Mucosa of descending colon (tissue), 3 donors: ENCODE data around the gene NCAPH2. TPM values are rescaled to one million over a fixed set of nuclear protein-coding genes. Genes with fewer than 3 reads are reported as not detected.

Experiments
- ATAC-seq: fragments of 200-7000 bp; cut with Tn5 transposase; one replicate; pipeline ENCODE4 v1.9.1; 2020; ENCODE audit warnings: mild to moderate bottlenecking, moderate library complexity
- DNase-seq, 3 donors: peaks; one replicate each; pipeline ENCODE4 v3.0.0-alpha.2; 2020
- H3K36me3 ChIP-seq: fragments of 200-600 bp; one replicate; pipeline ENCODE4 v1.8.0; 2021; ENCODE audit warnings: low read depth, mild to moderate bottlenecking
- H3K4me1 ChIP-seq: fragments of 200-600 bp; one replicate; pipeline ENCODE4 v1.8.0; 2021; ENCODE audit warnings: low read depth, mild to moderate bottlenecking
- H3K4me3 ChIP-seq: fragments of 200-600 bp; one replicate; pipeline ENCODE4 v1.8.0; 2021; ENCODE audit warnings: mild to moderate bottlenecking
- H3K9me3 ChIP-seq: fragments of 200-600 bp; one replicate; pipeline ENCODE4 v1.8.0; 2021; ENCODE audit warnings: mild to moderate bottlenecking
- intact Hi-C, 2 donors: fragments of 100-400 bp; cut with DNase I in 1 of 2; cut with micrococcal nuclease in 1 of 2; formaldehyde crosslinking; loops; one replicate each; pipeline versions ENCODE4 v1.11.0 to v1.11.1; 2022; cut with DNase I, micrococcal nuclease
- long read RNA-seq, 2 donors: library from polyadenylated mRNA; unstranded; transcript quantifications; one replicate each; pipeline ENCODE4 v2.0.0, GENCODE V29; 2019 to 2021
- total RNA-seq, 3 donors: library from RNA; stranded (reverse); fragmentation: NEBNext Ultra II Directional in 2 of 3; extraction: Animal tissue kit (Norgen Biotek cat#: 25700) in 2 of 3; gene quantifications; one replicate each; pipeline versions ENCODE4 v1.2.1 to v1.2.4, GENCODE V29; 2021 to 2023
- TF ChIP-seq, protein P1 (sequence below): fragments of 200-600 bp; IDR thresholded peaks from one replicate; pipeline ENCODE4 v1.8.0; 2022; ENCODE audit warnings: antibody characterized with exemption, mild to moderate bottlenecking
- donor health status: DM: no; HTN: no; CAD: no; lungs with moderate emphysema.
- donor health status: DM: no; HTN: no; CAD: no.
- donor health status: DM: no; HTN: yes; CAD: no.

The NCAPH2 gene
- 10 to 100 TPM; 32.1 to 41.2 (median 34.0) TPM for total RNA-seq
- long read RNA-seq, donor 1, transcript NCAPH2-205 (20 exons, 2,037 nt): major isoform, 42 of 62 reads
- long read RNA-seq, donor 1, partial matches to known transcripts: 6 of 62 reads
- long read RNA-seq, donor 1, other reads (novel, unspliced or antisense): 10 of 62 reads
- long read RNA-seq, donor 2, transcript NCAPH2-205 (20 exons, 2,037 nt): major isoform, 13 of 23 reads
- long read RNA-seq, donor 2, partial matches to known transcripts: 6 of 23 reads
- long read RNA-seq, donor 2, other reads (novel, unspliced or antisense): 2 of 23 reads

DNA sequence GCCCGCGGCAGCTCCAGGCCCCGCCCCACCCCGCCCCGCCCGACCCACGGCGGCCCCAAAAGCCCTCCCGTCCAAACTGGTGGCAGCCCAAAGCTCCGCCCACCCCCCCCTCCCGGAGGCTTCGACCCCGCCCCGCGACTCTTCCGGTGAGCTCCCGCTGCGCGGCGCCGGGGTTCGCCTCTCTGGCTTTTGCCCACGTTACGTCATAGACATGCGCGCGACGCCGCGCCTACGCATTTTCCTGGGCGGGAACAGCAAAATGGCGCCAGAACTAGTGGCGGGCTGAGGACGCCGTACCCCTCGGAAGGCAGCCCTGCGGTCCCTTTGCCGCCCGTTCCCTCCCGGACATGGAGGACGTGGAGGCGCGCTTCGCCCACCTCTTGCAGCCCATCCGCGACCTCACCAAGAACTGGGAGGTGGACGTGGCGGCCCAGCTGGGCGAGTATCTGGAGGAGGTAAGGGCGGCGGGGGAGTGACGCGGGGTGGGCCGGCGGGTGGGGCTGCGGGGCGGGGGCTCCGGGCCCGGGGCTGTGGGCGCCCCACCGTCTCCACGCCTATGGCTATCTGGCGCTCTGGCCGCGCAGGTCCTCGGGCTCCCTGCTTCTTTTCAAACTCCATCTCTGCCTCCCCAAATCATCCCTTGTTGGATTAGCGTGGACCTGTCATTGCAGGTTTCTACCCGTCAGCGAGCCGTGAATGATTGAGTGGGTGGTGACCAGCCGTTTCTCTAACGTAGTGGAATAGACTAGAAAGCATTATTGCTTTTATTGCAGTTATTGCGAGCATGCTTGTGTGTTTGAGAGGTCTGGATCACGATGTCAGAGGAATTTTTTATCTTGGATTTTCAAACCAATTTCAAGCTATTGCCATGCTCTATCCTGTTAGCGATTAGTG lies at the start of gene NCAPH2:
Gene NCAPH2, plus strand, starts transcription at position 234 of the 894 bp plus-strand sequence. Its CDS starts 114 bp downstream, at position 348.
- H3K9me3 ChIP-seq: no peaks in the 10 kb centered on the region
- H3K36me3 ChIP-seq: peaks cover 6% of the 10 kb centered on the region
- DNase-seq: peak; percentile 98
- peaks cover 19% of the 10 kb centered on the region for H3K4me1 ChIP-seq
- TF ChIP-seq, protein P1, sequence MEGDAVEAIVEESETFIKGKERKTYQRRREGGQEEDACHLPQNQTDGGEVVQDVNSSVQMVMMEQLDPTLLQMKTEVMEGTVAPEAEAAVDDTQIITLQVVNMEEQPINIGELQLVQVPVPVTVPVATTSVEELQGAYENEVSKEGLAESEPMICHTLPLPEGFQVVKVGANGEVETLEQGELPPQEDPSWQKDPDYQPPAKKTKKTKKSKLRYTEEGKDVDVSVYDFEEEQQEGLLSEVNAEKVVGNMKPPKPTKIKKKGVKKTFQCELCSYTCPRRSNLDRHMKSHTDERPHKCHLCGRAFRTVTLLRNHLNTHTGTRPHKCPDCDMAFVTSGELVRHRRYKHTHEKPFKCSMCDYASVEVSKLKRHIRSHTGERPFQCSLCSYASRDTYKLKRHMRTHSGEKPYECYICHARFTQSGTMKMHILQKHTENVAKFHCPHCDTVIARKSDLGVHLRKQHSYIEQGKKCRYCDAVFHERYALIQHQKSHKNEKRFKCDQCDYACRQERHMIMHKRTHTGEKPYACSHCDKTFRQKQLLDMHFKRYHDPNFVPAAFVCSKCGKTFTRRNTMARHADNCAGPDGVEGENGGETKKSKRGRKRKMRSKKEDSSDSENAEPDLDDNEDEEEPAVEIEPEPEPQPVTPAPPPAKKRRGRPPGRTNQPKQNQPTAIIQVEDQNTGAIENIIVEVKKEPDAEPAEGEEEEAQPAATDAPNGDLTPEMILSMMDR: no peak
- intact Hi-C loops: no loop called here
- ATAC-seq: peak; percentile 87
- peak within 1 kb of the TSS; percentile 46 for H3K4me3 ChIP-seq

DNA sequence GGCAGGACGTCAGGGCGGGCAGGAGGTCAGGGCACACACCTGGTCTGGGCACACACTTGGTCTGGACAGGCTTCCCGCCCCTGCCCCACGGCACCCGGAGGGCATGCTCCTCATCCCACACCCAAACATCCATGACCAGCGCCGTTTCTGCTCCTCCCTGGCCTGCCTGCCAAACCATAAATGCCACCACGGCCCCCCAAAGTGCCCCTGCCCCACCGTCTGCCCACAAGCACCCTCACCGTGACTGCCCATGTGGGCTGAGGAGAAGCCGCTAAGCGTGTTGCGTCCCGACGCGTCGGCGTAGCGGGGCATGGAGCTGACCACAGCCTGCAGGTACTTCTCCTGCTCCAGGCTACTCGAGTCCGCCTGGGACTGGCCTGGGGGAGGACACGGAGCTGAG lies 49.0 kb upstream of the NCAPH2 start:
- Histone ChIP-seq H3K36me3 (peaks cover 17% of the 10 kb centered on the region), H3K9me3 (no peaks in the 10 kb centered on the region), H3K4me1 (peaks cover 4% of the 10 kb centered on the region), H3K4me3 (no peak overlapping the region)
- intact Hi-C loops: no loop called here
- TF ChIP-seq, protein P1: no peak
- ATAC-seq (no peak), DNase-seq (no peak)

DNA sequence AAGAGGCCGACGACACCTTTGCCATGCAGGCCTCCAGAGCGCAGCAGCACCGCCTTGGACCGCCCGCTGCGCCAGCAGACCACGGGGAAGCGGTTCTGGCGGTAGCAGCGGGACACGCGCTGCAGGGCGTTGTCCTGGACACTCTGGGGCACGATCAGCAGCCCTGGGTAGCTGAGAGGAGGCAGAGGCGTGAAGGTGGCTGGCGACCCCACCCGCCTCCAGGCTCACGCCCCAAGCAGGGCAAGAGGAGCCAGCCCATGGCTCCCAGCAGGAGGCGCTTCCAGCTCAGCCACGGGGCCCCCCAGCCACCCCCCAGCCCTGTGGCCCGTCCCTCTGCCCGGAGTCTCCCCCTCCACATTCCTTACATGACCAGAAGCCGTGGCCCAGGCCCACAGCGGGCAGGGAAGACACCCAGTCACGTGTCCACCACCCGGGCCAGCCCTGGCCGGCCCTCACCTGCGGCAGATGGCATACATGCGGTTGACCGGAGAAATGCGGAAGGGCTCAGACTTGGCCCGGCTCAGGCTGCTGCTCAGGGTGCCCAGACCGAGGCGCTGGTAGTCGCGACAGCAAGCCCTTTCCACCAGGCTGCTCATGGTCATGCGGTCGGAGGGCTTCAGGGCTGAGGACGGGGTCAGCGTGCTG lies 48.4 kb upstream of the NCAPH2 start:
- peak; percentile 11 for ATAC-seq
- no peaks in the 10 kb centered on the region for H3K9me3 ChIP-seq
- TF ChIP-seq, protein P1: no peak
- DNase-seq: no peak
- intact Hi-C loops: no loop called here
- peaks cover 22% of the 10 kb centered on the region for H3K36me3 ChIP-seq
- H3K4me3 ChIP-seq: no peak overlapping the region
- peaks cover 4% of the 10 kb centered on the region for H3K4me1 ChIP-seq

DNA sequence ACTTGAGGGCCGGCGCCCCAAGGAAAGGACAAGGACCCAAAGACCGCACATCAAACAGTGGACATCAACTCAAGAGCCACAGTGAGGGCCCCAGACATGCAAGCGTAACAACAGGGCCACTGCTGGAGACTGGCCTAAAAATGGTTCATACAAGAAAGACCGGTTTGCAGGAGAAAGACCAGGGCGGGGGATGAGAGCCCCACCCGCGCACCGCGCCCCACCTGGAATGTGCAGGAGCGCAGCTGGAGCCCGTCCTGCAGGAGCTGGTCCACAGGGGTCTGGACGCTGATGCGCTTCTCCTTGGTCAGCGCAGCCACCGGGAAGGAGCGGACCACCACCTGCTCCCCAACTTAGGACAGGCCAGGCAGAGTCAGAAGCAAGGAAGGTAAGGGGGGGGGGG lies 47.1 kb upstream of the NCAPH2 start:
- Histone ChIP-seq H3K4me3 (no peak overlapping the region), H3K9me3 (no peaks in the 10 kb centered on the region), H3K4me1 (peaks cover 4% of the 10 kb centered on the region), H3K36me3 (peaks cover 21% of the 10 kb centered on the region)
- DNase-seq (peak in 2 of 3 donors; percentile 47 to 60), ATAC-seq (peak; percentile 59)
- intact Hi-C loops: no loop called here
- TF ChIP-seq, protein P1: no peak

DNA sequence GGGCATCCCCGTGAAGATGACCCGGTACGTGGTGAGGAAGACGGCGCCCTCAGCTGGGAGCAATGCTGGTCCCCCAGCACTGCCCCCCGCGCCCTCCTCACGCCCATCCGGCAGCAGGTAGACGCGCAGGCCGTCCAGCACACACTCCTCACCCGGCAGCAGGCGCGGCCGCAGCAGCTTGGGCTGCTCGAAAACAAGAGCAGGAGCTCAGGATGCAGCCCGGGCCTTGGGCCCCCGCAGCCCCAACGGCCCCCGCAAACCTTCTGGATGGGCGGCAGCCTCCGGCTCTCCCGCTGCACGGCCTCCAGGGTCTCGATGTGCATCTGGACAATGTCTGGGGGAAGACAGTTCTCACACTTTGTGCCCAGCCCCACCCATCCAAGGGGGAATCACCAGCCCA lies 46.5 kb upstream of the NCAPH2 start:
- intact Hi-C loops: no loop called here
- H3K4me3 ChIP-seq: no peak overlapping the region
- no peak for DNase-seq

More for the DNA sequence above, 46.5 kb upstream of the NCAPH2 start:
- Histone ChIP-seq H3K9me3 (no peaks in the 10 kb centered on the region), H3K4me1 (peaks cover 4% of the 10 kb centered on the region), H3K36me3 (peaks cover 22% of the 10 kb centered on the region)
- TF ChIP-seq, protein P1: no peak
- no peak for ATAC-seq
